GM10266 (cell line): Measurements from ENCODE around the gene OPHN1.
"Not testable (repeated sequence)": the region's sequence is repeated elsewhere in the genome, so short reads cannot be mapped to it uniquely, and the experiment has no call there.

ENCODE experiments used
- DNase-seq: peaks from one replicate; pipeline ENCODE4 v3.0.0; 2012; ENCODE audit errors: extremely low spot score
- TF ChIP-seq, protein P1 (sequence below): IDR thresholded peaks from 2 replicates; pipeline ENCODE4 v1.5.1; 2012; ENCODE audit warnings: mild to moderate bottlenecking, low read depth; ENCODE audit not compliant: control insufficient read depth, insufficient read depth; ENCODE audit errors: missing control alignments

The OPHN1 gene

DNA sequence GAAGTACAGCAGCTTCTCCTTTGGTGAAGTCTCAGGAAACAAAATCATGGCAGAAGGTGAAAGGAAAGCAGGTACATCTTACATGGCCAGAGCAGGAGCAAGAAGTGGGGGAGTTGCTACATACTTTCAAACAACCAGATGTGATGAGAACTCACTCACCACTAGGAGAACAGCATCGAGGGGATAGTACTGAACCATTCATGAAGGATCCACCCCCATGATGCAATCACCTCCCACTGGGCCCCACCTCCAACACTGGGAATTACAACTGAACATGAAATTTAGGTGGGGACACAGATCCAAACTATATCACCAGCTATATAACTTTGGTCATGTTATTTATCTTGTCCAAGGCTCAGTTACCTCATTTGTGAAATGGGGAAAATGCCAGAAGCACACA, 159.4 kb downstream of the OPHN1 start:
- DNase-seq = no peak
- TF ChIP-seq, protein P1, sequence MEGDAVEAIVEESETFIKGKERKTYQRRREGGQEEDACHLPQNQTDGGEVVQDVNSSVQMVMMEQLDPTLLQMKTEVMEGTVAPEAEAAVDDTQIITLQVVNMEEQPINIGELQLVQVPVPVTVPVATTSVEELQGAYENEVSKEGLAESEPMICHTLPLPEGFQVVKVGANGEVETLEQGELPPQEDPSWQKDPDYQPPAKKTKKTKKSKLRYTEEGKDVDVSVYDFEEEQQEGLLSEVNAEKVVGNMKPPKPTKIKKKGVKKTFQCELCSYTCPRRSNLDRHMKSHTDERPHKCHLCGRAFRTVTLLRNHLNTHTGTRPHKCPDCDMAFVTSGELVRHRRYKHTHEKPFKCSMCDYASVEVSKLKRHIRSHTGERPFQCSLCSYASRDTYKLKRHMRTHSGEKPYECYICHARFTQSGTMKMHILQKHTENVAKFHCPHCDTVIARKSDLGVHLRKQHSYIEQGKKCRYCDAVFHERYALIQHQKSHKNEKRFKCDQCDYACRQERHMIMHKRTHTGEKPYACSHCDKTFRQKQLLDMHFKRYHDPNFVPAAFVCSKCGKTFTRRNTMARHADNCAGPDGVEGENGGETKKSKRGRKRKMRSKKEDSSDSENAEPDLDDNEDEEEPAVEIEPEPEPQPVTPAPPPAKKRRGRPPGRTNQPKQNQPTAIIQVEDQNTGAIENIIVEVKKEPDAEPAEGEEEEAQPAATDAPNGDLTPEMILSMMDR = no peak

DNA sequence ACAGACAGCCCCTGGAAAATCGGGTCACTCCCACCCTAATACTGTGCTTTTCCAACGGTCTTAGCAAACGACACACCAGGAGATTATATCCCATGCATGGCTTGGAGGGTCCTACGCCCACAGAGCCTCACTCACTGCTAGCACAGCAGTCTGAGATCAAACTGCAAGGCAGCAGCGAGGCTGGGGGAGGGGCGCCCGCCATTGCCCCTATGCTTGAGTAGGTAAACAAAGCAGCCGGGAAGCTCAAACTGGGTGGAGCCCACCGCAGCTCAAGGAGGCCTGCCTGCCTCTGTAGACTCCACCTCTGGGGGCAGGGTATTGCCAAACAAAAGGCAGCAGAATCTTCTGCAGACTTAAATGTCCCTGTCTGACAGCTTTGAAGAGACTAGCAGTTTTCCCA, 168.5 kb downstream of the OPHN1 start:
- DNase-seq = not testable (repeated sequence)

DNA sequence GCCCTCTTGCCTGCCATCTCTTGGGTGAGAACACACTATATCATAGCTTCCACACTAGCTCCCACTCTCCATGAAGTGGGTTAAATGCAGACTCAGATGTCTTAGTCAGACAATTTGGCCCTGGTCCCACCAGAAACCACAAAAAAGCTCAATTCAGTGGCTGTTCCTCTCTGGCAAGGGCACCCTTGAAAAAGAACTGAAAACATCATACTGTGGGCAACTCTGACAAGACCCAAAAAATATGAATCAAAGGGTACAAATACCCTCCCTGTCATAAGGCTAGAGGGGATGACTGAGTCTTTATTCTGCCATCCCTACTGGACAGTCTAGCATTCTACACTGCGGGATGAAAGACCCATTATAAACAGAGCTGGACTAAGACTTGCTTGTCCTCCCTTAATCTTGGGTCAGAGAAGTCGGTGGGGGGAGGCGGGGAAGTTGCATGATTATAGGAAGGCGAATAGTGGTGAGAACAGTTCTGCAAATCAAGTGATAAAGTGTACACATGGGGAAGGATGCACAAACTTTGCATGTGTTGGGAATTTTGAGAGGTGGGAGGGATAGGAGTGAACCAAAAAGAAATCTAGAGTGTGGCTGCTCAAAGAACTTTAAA, 172.1 kb downstream of the OPHN1 start:
- TF ChIP-seq, protein P1 = no peak
- DNase-seq = no peak

DNA sequence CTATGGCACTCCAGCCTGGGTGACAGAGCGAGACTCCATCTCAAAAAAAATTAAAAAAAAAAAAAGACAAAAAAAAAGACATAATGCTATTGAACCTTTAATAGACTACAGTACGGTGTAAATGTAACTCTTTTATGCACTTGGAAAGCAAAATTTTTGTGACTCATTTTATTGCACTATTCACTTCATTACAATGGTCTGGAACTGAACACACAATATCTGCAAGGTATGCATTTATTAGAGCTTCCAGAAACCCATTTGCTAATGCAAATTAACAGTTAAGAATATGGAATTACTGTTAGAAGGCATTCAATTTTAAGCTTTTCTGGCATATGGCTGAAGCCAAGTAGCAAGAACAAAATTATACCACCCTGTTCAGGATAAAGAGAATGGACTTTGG, 176.3 kb downstream of the OPHN1 start:
- TF ChIP-seq, protein P1 = no peak

DNA sequence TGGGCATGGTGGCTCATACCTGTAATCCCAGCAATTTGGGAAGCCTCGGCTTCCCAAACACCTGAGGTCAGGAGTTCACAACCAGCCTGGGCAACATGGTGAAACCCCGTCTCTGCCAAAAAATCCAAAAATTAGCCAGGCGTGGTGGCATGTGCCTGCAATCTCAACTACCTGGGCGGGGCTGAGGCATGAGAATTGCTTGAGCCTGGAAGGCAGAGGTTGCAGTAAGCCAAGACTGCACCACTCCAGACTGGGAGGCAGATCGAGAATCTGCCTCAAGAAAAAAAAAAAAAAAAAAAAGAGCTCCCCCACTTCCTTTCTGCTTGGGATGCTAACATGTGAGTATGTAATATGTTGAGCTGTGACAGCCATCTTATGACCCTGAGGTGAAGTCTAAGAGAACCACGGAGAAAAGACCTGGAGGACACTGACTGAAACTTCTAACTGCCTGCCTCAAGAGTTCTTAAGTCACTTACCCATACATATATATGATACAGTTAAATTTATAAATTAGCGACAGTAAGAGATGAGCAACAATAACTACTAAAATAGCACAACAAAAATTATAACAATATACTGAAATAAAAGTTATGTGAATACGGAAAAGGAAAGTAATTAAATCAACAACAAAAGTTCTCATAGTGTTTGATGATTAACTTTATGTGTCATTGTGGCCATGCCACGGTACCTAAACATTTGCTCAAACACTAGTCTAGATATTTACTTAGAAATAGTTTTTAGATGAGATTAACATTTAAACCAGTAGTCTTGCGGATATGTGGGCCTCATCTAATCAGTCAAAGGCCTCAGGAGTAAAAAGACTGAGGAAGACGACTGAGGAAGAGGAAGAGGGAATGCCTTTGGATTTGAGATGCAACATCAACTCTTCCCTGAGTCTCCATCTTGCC, 178.3 kb downstream of the OPHN1 start:
- no peak for DNase-seq
- TF ChIP-seq, protein P1 = no peak

More for the DNA sequence above, 176.3 kb downstream of the OPHN1 start:
- no peak for DNase-seq

DNA sequence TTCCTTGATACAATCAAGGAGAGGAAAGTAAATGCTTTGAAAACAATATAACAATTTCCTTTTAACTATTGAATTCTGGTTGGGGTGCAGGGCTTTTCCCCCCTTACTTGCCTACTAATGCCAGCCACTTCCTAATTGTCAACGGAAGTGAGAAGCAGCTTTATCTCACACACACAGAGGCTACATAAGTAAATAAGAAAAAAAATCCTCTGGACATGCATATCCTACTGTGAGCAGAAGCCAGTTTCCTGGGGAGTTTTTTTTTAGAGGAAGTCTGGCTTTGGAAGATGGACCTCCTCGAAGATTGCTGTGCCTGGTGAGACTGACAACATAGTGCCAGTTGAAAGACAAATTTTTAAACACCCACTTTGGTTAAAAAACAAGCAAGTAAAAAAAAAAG, 180.6 kb downstream of the OPHN1 start:
- TF ChIP-seq, protein P1 = no peak
- DNase-seq = no peak

DNA sequence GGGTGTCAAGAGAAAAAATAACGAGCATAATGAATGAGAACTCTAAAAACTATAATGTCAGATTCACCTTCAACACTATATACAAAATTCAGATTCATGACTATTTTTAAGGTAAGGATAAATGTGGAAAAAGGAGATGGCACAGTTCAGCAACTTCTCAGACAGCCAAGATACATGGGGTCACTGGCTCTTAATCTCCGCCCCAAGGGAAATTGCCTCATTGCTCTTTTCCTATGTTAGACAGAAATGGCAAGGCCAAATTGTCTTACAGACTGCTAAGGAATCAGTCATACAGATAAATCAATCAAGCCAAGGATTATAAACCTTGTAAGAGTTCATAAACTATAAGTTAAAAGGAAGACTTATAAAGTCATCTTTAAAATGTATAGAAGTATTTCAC, 183.4 kb downstream of the OPHN1 start:
- DNase-seq = no peak
- TF ChIP-seq, protein P1 = no peak
